Caco-2 (cell line): ENCODE measurements around the gene NEK10. TPM values are rescaled to one million over a fixed set of nuclear protein-coding genes. Genes with fewer than 3 reads are reported as not detected.

Experiments
- BruUV-seq: library from RNA; stranded (reverse); fragments of 400-500 nt; replicated peaks from 2 replicates; lab custom pipeline; 2021; lab: Mats Ljungman, UMichigan
- CTCF ChIA-PET: fragments of 300-600 bp; sonication (Branson Sonifier 250); formaldehyde crosslinking; loops from one replicate; lab custom pipeline; 2022; ENCODE audit warnings: antibody characterized with exemption; lab: Charles Lee
- POLR2A ChIA-PET: fragments of 300-600 bp; sonication (Branson Sonifier 250); formaldehyde crosslinking; loops from one replicate; lab custom pipeline; 2022; ENCODE audit warnings: antibody characterized with exemption; lab: Charles Lee
- DNase-seq, 2 experiments: peaks; one replicate each; pipeline versions ENCODE4 v3.0.0 to v3.0.0-alpha.2; 2020 to 2022
- H3K27me3 ChIP-seq: replicated peaks from 2 replicates; pipeline ENCODE4 v1.6.0; 2011; ENCODE audit warnings: low read length; ENCODE audit not compliant: control insufficient read depth, insufficient read depth
- H3K36me3 ChIP-seq: 2 replicates; pipeline ENCODE4 v1.5.1; 2011; ENCODE audit warnings: low read length; ENCODE audit not compliant: control insufficient read depth, insufficient read depth
- H3K4me1 ChIP-seq: fragments of 250-450 bp; sonication (Bioruptor Pico); 2 replicates; pipeline ENCODE4 v1.5.1; 2020; ENCODE audit warnings: mild to moderate bottlenecking
- H3K4me3 ChIP-seq: 2 replicates; pipeline ENCODE4 v1.5.1; 2011; ENCODE audit warnings: low read depth, mild to moderate bottlenecking, control low read depth, low read length
- H3K9me3 ChIP-seq: fragments of 250-450 bp; sonication (Bioruptor Pico); 2 replicates; pipeline ENCODE4 v1.5.1; 2020; ENCODE audit warnings: mild to moderate bottlenecking, moderate library complexity
- H3K27ac Mint-ChIP-seq: one replicate; pipeline ENCODE4 v1.8.0; 2022; ENCODE audit warnings: mixed read lengths; ENCODE audit not compliant: unreplicated experiment
- H3K27me3 Mint-ChIP-seq: one replicate; pipeline ENCODE4 v1.8.0; 2022; ENCODE audit warnings: mixed read lengths; ENCODE audit not compliant: insufficient read depth, unreplicated experiment
- H3K36me3 Mint-ChIP-seq: one replicate; pipeline ENCODE4 v1.8.0; 2022; ENCODE audit warnings: mild to moderate bottlenecking, mixed read lengths; ENCODE audit not compliant: insufficient read depth, unreplicated experiment
- H3K4me1 Mint-ChIP-seq: one replicate; pipeline ENCODE4 v1.8.0; 2022; ENCODE audit warnings: low read depth, mixed read lengths; ENCODE audit not compliant: unreplicated experiment
- H3K4me3 Mint-ChIP-seq: one replicate; pipeline ENCODE4 v1.8.0; 2022; ENCODE audit warnings: mild to moderate bottlenecking, moderate library complexity, mixed read lengths; ENCODE audit not compliant: unreplicated experiment
- H3K9me3 Mint-ChIP-seq: one replicate; pipeline ENCODE4 v1.8.0; 2022; ENCODE audit warnings: mixed read lengths; ENCODE audit not compliant: unreplicated experiment
- intact Hi-C: fragments of 100-400 bp; cut with micrococcal nuclease; formaldehyde crosslinking; loops from one replicate; pipeline ENCODE4 v1.10.0; 2022; ENCODE audit not compliant: unreplicated experiment
- total RNA-seq: library from RNA; stranded (reverse); gene quantifications from 2 replicates; pipeline ENCODE4 v1.2.3, GENCODE V29; 2022
- TF ChIP-seq, protein P1 (sequence below), 2 experiments: fragments of 200-600 bp in 1 of 2; IDR thresholded peaks; 1 replicate in 1 of 2; 2 replicates in 1 of 2; pipeline versions ENCODE4 v1.5.1 to v1.8.0; 2011 to 2022; ENCODE audit warnings: antibody characterized with exemption in 1 of 2, control low read depth in 1 of 2, inconsistent platforms in 1 of 2, low read depth in 1 of 2, low read length in 1 of 2, mild to moderate bottlenecking in 1 of 2, moderate library complexity in 1 of 2; ENCODE audit not compliant: insufficient read depth in 1 of 2, severe bottlenecking in 1 of 2, unreplicated experiment in 1 of 2

The NEK10 gene
- total RNA-seq, 1 experiment from 2014 or later: 0.39 TPM

DNA sequence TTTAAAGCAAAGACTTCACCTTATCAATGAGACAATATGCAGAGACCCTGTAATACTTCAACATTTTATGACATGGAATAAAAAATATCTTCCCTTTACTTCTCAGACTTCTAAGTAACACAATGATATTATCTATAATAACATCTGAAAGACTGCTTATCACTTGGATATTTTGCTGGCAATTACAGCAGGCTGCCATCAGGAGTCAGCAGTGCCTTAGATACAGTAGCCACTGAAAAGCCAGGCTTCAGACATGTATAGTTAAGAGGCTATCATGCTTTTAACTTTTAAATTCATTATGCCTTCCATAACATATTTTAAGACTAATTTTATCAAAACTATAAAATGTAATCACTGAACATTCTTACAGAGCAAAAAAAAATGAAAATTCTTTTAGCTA is 227.5 kb downstream of the NEK10 start:
- no peak overlapping the region for H3K27ac Mint-ChIP-seq
- H3K4me1 Mint-ChIP-seq: no peaks in the 10 kb centered on the region
- no peaks in the 10 kb centered on the region for H3K36me3 Mint-ChIP-seq
- H3K9me3 ChIP-seq: no peaks in the 10 kb centered on the region
- DNase-seq: no peak
- H3K9me3 Mint-ChIP-seq: peaks cover 12% of the 10 kb centered on the region
- H3K4me3 Mint-ChIP-seq: no peak overlapping the region
- H3K4me3 ChIP-seq: no peak overlapping the region
- no TSS peak for BruUV-seq
- H3K27me3 ChIP-seq: no peaks in the 10 kb centered on the region
- H3K36me3 ChIP-seq: no peaks in the 10 kb centered on the region
- intact Hi-C loops: no loop called here
- POLR2A ChIA-PET: no interaction called here
- no peaks in the 10 kb centered on the region for H3K4me1 ChIP-seq
- H3K27me3 Mint-ChIP-seq: no peaks in the 10 kb centered on the region
- TF ChIP-seq, protein P1, sequence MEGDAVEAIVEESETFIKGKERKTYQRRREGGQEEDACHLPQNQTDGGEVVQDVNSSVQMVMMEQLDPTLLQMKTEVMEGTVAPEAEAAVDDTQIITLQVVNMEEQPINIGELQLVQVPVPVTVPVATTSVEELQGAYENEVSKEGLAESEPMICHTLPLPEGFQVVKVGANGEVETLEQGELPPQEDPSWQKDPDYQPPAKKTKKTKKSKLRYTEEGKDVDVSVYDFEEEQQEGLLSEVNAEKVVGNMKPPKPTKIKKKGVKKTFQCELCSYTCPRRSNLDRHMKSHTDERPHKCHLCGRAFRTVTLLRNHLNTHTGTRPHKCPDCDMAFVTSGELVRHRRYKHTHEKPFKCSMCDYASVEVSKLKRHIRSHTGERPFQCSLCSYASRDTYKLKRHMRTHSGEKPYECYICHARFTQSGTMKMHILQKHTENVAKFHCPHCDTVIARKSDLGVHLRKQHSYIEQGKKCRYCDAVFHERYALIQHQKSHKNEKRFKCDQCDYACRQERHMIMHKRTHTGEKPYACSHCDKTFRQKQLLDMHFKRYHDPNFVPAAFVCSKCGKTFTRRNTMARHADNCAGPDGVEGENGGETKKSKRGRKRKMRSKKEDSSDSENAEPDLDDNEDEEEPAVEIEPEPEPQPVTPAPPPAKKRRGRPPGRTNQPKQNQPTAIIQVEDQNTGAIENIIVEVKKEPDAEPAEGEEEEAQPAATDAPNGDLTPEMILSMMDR (IDR thresholded peaks at IDR 0.05; ENCODE audit: insufficient read depth in 1 of 2, low read depth in 1 of 2, low read length in 1 of 2, severe bottlenecking in 1 of 2, unreplicated experiment in 1 of 2): no peak
- CTCF ChIA-PET: no interaction called here

DNA sequence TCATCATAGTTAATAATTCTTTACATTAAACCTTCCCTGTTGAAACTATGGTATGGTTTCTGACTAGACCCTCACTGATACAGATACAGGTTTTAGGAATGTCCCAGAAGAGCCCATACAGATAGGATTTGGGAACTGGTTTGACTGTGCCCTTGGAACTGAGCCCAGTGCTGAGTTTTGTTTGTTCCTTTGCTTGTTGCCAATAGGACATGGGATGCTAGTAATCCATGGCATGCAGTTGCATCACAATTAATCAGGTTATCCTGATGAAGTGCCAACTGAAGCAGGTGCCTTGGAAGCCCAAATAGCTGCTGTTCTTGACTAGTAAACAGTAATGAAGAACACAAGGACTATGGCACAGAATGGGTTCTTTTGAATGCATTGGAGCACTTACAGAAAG is 230.6 kb downstream of the NEK10 start:
- no peaks in the 10 kb centered on the region for H3K4me1 Mint-ChIP-seq
- no peaks in the 10 kb centered on the region for H3K36me3 Mint-ChIP-seq
- intact Hi-C loops: no loop called here
- ChIA-PET CTCF (no interaction called here), POLR2A (no interaction called here)
- H3K27ac Mint-ChIP-seq: no peak overlapping the region
- no peak for DNase-seq
- TF ChIP-seq, protein P1 (IDR thresholded peaks at IDR 0.05; ENCODE audit: insufficient read depth in 1 of 2, low read depth in 1 of 2, low read length in 1 of 2, severe bottlenecking in 1 of 2, unreplicated experiment in 1 of 2): no peak
- Histone ChIP-seq H3K9me3 (no peaks in the 10 kb centered on the region), H3K4me1 (no peaks in the 10 kb centered on the region), H3K27me3 (no peaks in the 10 kb centered on the region), H3K4me3 (no peak overlapping the region), H3K36me3 (no peaks in the 10 kb centered on the region)
- BruUV-seq: no TSS peak
- H3K4me3 Mint-ChIP-seq: no peak overlapping the region
- H3K9me3 Mint-ChIP-seq: peaks cover 20% of the 10 kb centered on the region
- H3K27me3 Mint-ChIP-seq: no peaks in the 10 kb centered on the region

DNA sequence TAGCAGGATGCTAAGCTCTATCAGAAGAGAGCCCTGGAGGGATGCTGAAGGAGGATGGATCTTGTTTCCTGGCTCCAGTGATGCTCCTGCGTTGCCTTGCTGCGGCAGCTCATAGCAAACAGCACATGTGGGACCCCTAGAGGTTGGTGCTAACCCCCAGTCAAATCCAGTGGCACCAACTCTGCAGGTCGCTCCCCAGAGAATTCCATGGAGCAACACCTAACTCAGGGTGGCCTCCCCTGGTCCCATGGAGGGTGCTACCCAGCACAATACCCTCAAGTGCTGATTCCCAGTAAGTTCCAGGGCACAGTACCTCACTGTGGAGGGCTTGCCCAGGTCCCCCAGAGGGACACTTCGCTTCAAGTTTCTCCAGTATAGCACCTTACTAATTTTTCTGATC is 231.2 kb downstream of the NEK10 start:
- Histone ChIP-seq H3K4me1 (no peaks in the 10 kb centered on the region), H3K27me3 (no peaks in the 10 kb centered on the region), H3K9me3 (no peaks in the 10 kb centered on the region; the same call in 1 of the 2 replicates), H3K36me3 (no peaks in the 10 kb centered on the region), H3K4me3 (no peak overlapping the region)
- no TSS peak for BruUV-seq
- no peaks in the 10 kb centered on the region for H3K4me1 Mint-ChIP-seq
- H3K36me3 Mint-ChIP-seq: no peaks in the 10 kb centered on the region
- intact Hi-C loops: no loop called here
- peaks cover 22% of the 10 kb centered on the region for H3K9me3 Mint-ChIP-seq
- no peak overlapping the region for H3K27ac Mint-ChIP-seq
- CTCF ChIA-PET: no interaction called here
- no peak for DNase-seq
- H3K27me3 Mint-ChIP-seq: no peaks in the 10 kb centered on the region
- POLR2A ChIA-PET: no interaction called here
- TF ChIP-seq, protein P1 (IDR thresholded peaks at IDR 0.05; ENCODE audit: insufficient read depth in 1 of 2, low read depth in 1 of 2, low read length in 1 of 2, severe bottlenecking in 1 of 2, unreplicated experiment in 1 of 2): no peak
- H3K4me3 Mint-ChIP-seq: no peak overlapping the region
